HepG2 (cell line): ENCODE results near the gene GTSF1L. TPM values are rescaled to one million over a fixed set of nuclear protein-coding genes. Genes with fewer than 3 reads are reported as not detected.

ENCODE experiments used
- ATAC-seq: fragments of 200-7000 bp; cut with Tn5 transposase; 3 replicates; pipeline ENCODE4 v1.9.1; 2020; ENCODE audit warnings: mild to moderate bottlenecking, moderate library complexity
- BruUV-seq: library from RNA; stranded (reverse); fragments of 400-500 nt; replicated peaks from 2 replicates; lab custom pipeline; 2021; lab: Mats Ljungman, UMichigan
- CTCF ChIA-PET: fragments of 300-600 bp; formaldehyde crosslinking; extraction: SDS; loops from one replicate; lab custom pipeline; 2021; ENCODE audit warnings: low total read pairs, inconsistent platforms, low intra/inter-chr PET ratio; lab: Yijun Ruan, JAX
- POLR2A ChIA-PET: fragments of 350-600 bp; sonication (Branson Sonifier 250); formaldehyde crosslinking; loops from one replicate; lab custom pipeline; 2020; ENCODE audit warnings: antibody characterized with exemption, inconsistent platforms; lab: Yijun Ruan, JAX
- DNase-seq: peaks from one replicate; pipeline ENCODE4 v3.0.0-alpha.2; 2015; ENCODE audit warnings: low spot score
- FAIRE-seq: peaks from 3 replicates; lab custom pipeline; 2011; peaks lifted over from hg19 to GRCh38; lab: Jason Lieb, UNC
- H2AFZ ChIP-seq: one replicate; pipeline ENCODE4 v1.6.1; 2011; ENCODE audit warnings: low read length, inconsistent platforms
- H3K27ac ChIP-seq: fragments of 300-600 bp; 3 replicates; pipeline ENCODE4 v1.8.0; 2011; ENCODE audit warnings: mixed run types, mild to moderate bottlenecking, mixed read lengths, low read length, inconsistent platforms; ENCODE audit not compliant: insufficient read depth; ENCODE audit errors: extremely low read length
- H3K27me3 ChIP-seq, 2 experiments: fragments of 200-600 bp in 1 of 2; 2 replicates in 1 of 2; 3 replicates in 1 of 2; pipeline versions ENCODE4 v1.6.0 to v1.8.0; 2011; ENCODE audit warnings: low read length in 2 of 2, mild to moderate bottlenecking in 2 of 2, moderate library complexity in 2 of 2, inconsistent platforms in 1 of 2; ENCODE audit not compliant: insufficient read depth in 2 of 2, control insufficient read depth in 1 of 2
- H3K36me3 ChIP-seq, 2 experiments: fragments of 200-600 bp in 1 of 2; replicated peaks in 1 of 2; 2 replicates in 1 of 2; 3 replicates in 1 of 2; pipeline versions ENCODE4 v1.5.1 to v1.8.0; 2011; ENCODE audit warnings: low read length in 2 of 2, inconsistent platforms in 1 of 2; ENCODE audit not compliant: insufficient read depth in 2 of 2, control insufficient read depth in 1 of 2
- H3K4me1 ChIP-seq: 2 replicates; pipeline ENCODE4 v1.5.1; 2012; ENCODE audit warnings: low read length, inconsistent platforms; ENCODE audit not compliant: insufficient read depth
- H3K4me2 ChIP-seq: 2 replicates; pipeline ENCODE4 v1.6.0; 2011; ENCODE audit warnings: low read depth, low read length, inconsistent platforms
- H3K4me3 ChIP-seq, 3 experiments: fragments of 200-600 bp in 1 of 3; sonication (generic), shearing (Covaris generic) in 1 of 3; replicated peaks in 1 of 3; 2 replicates each; pipeline ENCODE4 v1.5.1; 2011 to 2016; ENCODE audit warnings: low read length in 3 of 3, inconsistent platforms in 2 of 3, low read depth in 2 of 3, mild to moderate bottlenecking in 2 of 3, control low read depth in 1 of 3, mixed read lengths in 1 of 3; ENCODE audit not compliant: insufficient read depth in 1 of 3
- H3K79me2 ChIP-seq: one replicate; pipeline ENCODE4 v1.6.1; 2011; ENCODE audit warnings: low read length, inconsistent platforms; ENCODE audit not compliant: insufficient read depth
- H3K9ac ChIP-seq: 2 replicates; pipeline ENCODE4 v1.6.0; 2011; ENCODE audit warnings: mild to moderate bottlenecking, low read depth, low read length, inconsistent platforms; ENCODE audit not compliant: insufficient read depth
- H3K9me3 ChIP-seq: 2 replicates; pipeline ENCODE4 v1.5.1; 2012; ENCODE audit warnings: mild to moderate bottlenecking, low read length
- H4K20me1 ChIP-seq: 2 replicates; pipeline ENCODE4 v1.6.0; 2011; ENCODE audit warnings: inconsistent platforms, mild to moderate bottlenecking, low read length, moderate library complexity; ENCODE audit not compliant: insufficient read depth
- DDIT3 ChIP-seq: sonication (generic); formaldehyde crosslinking; IDR thresholded peaks from 2 replicates; pipeline ENCODE4 v1.4.0; 2020; ENCODE audit warnings: mild to moderate bottlenecking, missing genetic modification reagents
- GMEB2 ChIP-seq: IDR thresholded peaks from 2 replicates; pipeline ENCODE4 v1.6.1; 2016; ENCODE audit warnings: missing biosample characterization, missing genetic modification reagents, low read depth
- HMG20A ChIP-seq: IDR thresholded peaks from 2 replicates; pipeline ENCODE4 v1.6.1; 2016; ENCODE audit warnings: borderline replicate concordance
- MAZ ChIP-seq, 2 experiments: sonication (generic) in 1 of 2; formaldehyde crosslinking in 1 of 2; IDR thresholded peaks; 2 replicates each; pipeline versions ENCODE4 v1.5.0 to v1.6.1; 2012 to 2020; ENCODE audit warnings: low read depth in 2 of 2, mild to moderate bottlenecking in 2 of 2, borderline replicate concordance in 1 of 2, improper control_type of control experiment in 1 of 2, low read length in 1 of 2, missing genetic modification reagents in 1 of 2, moderate library complexity in 1 of 2
- NONO ChIP-seq, 2 experiments: fragments of 450-650 bp in 1 of 2; sonication (generic) in 1 of 2; formaldehyde crosslinking in 1 of 2; IDR thresholded peaks in 1 of 2; conservative IDR thresholded peaks in 1 of 2; 2 replicates each; pipeline versions ENCODE4 v1.6.1 to v1.8.0; 2017 to 2022; ENCODE audit warnings: mild to moderate bottlenecking in 1 of 2, missing genetic modification reagents in 1 of 2, moderate library complexity in 1 of 2
- PHB2 ChIP-seq: fragments of 450-650 bp; IDR thresholded peaks from 2 replicates; pipeline ENCODE4 v1.6.1; 2018; ENCODE audit not compliant: partially characterized antibody
- RAD51 ChIP-seq: fragments of 450-650 bp; IDR thresholded peaks from 2 replicates; pipeline ENCODE4 v1.6.1; 2016; ENCODE audit warnings: borderline replicate concordance
- RFX3 ChIP-seq: IDR thresholded peaks from 2 replicates; pipeline ENCODE4 v1.6.1; 2016; ENCODE audit warnings: missing biosample characterization, missing genetic modification reagents
- SOX13 ChIP-seq, 3 experiments: fragments of 450-650 bp in 1 of 3; sonication (generic) in 1 of 3; formaldehyde crosslinking in 1 of 3; IDR thresholded peaks in 2 of 3; conservative IDR thresholded peaks in 1 of 3; 2 replicates each; pipeline versions ENCODE4 v1.5.0 to v1.6.1; 2016 to 2020; ENCODE audit warnings: antibody characterized with exemption in 1 of 3, mild to moderate bottlenecking in 1 of 3, missing compliant biosample characterization in 1 of 3, missing genetic modification reagents in 1 of 3, moderate library complexity in 1 of 3
- ZBTB34 ChIP-seq: sonication (generic); formaldehyde crosslinking; IDR thresholded peaks from 2 replicates; pipeline ENCODE4 v1.8.0; 2022; ENCODE audit warnings: mild to moderate bottlenecking, missing genetic modification reagents
- ZBTB7B ChIP-seq: sonication (generic); formaldehyde crosslinking; IDR thresholded peaks from 2 replicates; pipeline ENCODE4 v1.4.0; 2020; ENCODE audit warnings: missing genetic modification reagents
- ZNF101 ChIP-seq: sonication (generic); formaldehyde crosslinking; IDR thresholded peaks from 2 replicates; pipeline ENCODE4 v1.4.0; 2020; ENCODE audit warnings: mild to moderate bottlenecking, low read depth, missing genetic modification reagents, borderline replicate concordance
- ZNF253 ChIP-seq: sonication (generic); formaldehyde crosslinking; IDR thresholded peaks from 2 replicates; pipeline ENCODE4 v1.8.0; 2022; ENCODE audit warnings: mild to moderate bottlenecking, missing genetic modification reagents, borderline replicate concordance
- ZNF337 ChIP-seq: sonication (generic); formaldehyde crosslinking; IDR thresholded peaks from 2 replicates; pipeline ENCODE4 v1.5.1; 2020; ENCODE audit warnings: missing genetic modification reagents, low read depth, mild to moderate bottlenecking, borderline replicate concordance
- ZNF510 ChIP-seq: sonication (generic); formaldehyde crosslinking; IDR thresholded peaks from 2 replicates; pipeline ENCODE4 v1.4.0; 2020; ENCODE audit warnings: low read depth, mild to moderate bottlenecking, missing genetic modification reagents
- ZNF598 ChIP-seq: sonication (generic); formaldehyde crosslinking; IDR thresholded peaks from 2 replicates; pipeline ENCODE4 v1.5.1; 2020; ENCODE audit warnings: mild to moderate bottlenecking, missing genetic modification reagents, borderline replicate concordance
- ZNF878 ChIP-seq: sonication (generic); formaldehyde crosslinking; IDR thresholded peaks from 2 replicates; pipeline ENCODE4 v1.8.1; 2023; ENCODE audit warnings: mild to moderate bottlenecking, missing genetic modification reagents, moderate library complexity
- ZNF879 ChIP-seq: sonication (generic); formaldehyde crosslinking; IDR thresholded peaks from 2 replicates; pipeline ENCODE4 v1.8.1; 2023; ENCODE audit warnings: missing genetic modification reagents
- ZSCAN22 ChIP-seq: sonication (generic); formaldehyde crosslinking; IDR thresholded peaks from 2 replicates; pipeline ENCODE4 v1.4.0; 2020; ENCODE audit warnings: mild to moderate bottlenecking, missing genetic modification reagents
- WGBS: methylation state at CpG from one replicate; pipeline ENCODE4 v1.1.6; 2017; ENCODE audit warnings: low lambda C conversion rate; 5-methylcytosine and 5-hydroxymethylcytosine counted together
- in situ Hi-C: cut with HindIII; loops from 2 replicates; pipeline ENCODE4 v1.10.0; 2017; ENCODE audit warnings: low pct_unique_long_range_greater_than_20kb; ENCODE audit not compliant: extremely low pct_ligation_motif_present
- intact Hi-C: fragments of 100-400 bp; cut with micrococcal nuclease; formaldehyde crosslinking; loops from one replicate; pipeline ENCODE4 v1.10.0; 2022; ENCODE audit not compliant: unreplicated experiment
- polyA plus RNA-seq, 8 experiments: library from polyadenylated mRNA; depleted of rRNA in 3 of 8; stranded (reverse) in 7 of 8; unstranded in 1 of 8; fragments of >200 nt; fragmentation: Illumina TruSeq in 4 of 8; extraction: Trizol in 4 of 8; gene quantifications; 2 replicates each; pipeline versions ENCODE4 v1.2.1 to v1.2.3, GENCODE V29; 2011 to 2016; ENCODE audit warnings: low read depth in 4 of 8, missing spikeins in 1 of 8, mixed read lengths in 1 of 8; ENCODE audit not compliant: insufficient read depth in 1 of 8
- total RNA-seq, 5 experiments: library from RNA; depleted of rRNA; stranded (reverse); fragments of >200 nt; fragmentation: Illumina TruSeq; extraction: Trizol; gene quantifications; 2 replicates each; pipeline ENCODE4 v1.2.3, GENCODE V29; 2016; ENCODE audit warnings: low read depth in 1 of 5

Gene GTSF1L
- total and polyA plus RNA-seq, 2 of the 13 experiments (the other 11 are each of a cell fraction or from before 2014, with no cell fraction given), result not detected

- POLR2A ChIA-PET, result no interaction called here
- H3K4me3 ChIP-seq, result no peak overlapping the region
- H3K4me1 ChIP-seq, result no peaks in the 10 kb centered on the region
These were observed 40.0 kb downstream of the GTSF1L start for GRCh38 chr20:43686820-43687219.

More at GRCh38 chr20:43686820-43687219, 40.0 kb downstream of the GTSF1L start:
- CTCF ChIA-PET, result no interaction called here
- BruUV-seq, result no TSS peak
- H3K36me3 ChIP-seq, result peaks cover 10 to 42% of the 10 kb centered on the region in 2 experiments
- no peak for DNase-seq
- H2AFZ ChIP-seq, result no peak overlapping the region
- H3K4me2 ChIP-seq, result no peak overlapping the region
- ATAC-seq, result no peak
- intact Hi-C loops, result no loop called here
- no peaks in the 10 kb centered on the region for H3K9me3 ChIP-seq
- H4K20me1 ChIP-seq, result no peaks in the 10 kb centered on the region
- H3K79me2 ChIP-seq, result no peaks in the 10 kb centered on the region
- WGBS, result 91% methylated on average over 13 of the region's 13 CpGs
- H3K9ac ChIP-seq, result no peak overlapping the region
- FAIRE-seq, result no peak
- TF ChIP-seq ZNF510 (CRISPR knock-in tag) (no peak), DDIT3 (CRISPR knock-in tag) (no peak), HMG20A (CRISPR knock-in tag) (no peak), GMEB2 (CRISPR knock-in tag) (no peak), ZBTB34 (no peak), PHB2 (no peak), ZNF101 (CRISPR knock-in tag) (no peak), ZNF878 (CRISPR knock-in tag) (no peak), ZNF879 (CRISPR knock-in tag) (no peak), MAZ (IDR thresholded peaks at IDR 0.05; ENCODE audit: borderline replicate concordance, low read depth, low read length) (no peak), MAZ (CRISPR knock-in tag; IDR thresholded peaks at IDR 0.05; ENCODE audit: low read depth) (no peak), RAD51 (no peak), SOX13 (IDR thresholded peaks at IDR 0.05) (no peak), SOX13 (CRISPR knock-in tag; conservative IDR thresholded peaks at IDR 0.05 in 1 of 2, IDR thresholded peaks at IDR 0.05 in 1 of 2) (no peak), ZSCAN22 (CRISPR knock-in tag) (no peak), NONO (IDR thresholded peaks at IDR 0.05) (no peak), NONO (CRISPR knock-in tag; conservative IDR thresholded peaks at IDR 0.05) (no peak), ZNF598 (CRISPR knock-in tag) (no peak), RFX3 (CRISPR knock-in tag) (no peak), ZBTB7B (CRISPR knock-in tag) (no peak), ZNF337 (CRISPR knock-in tag) (no peak), ZNF253 (no peak)
- TF ChIP-seq, all 625 proteins: peak for 0
- in situ Hi-C loops, result no loop called here
- Histone ChIP-seq H3K27ac (no peak overlapping the region), H3K27me3 (no peaks in the 10 kb centered on the region)
